Immature natural killer cell (primary cell): ENCODE measurements around the gene C1orf174. TPM values are rescaled to one million over a fixed set of nuclear protein-coding genes. Genes with fewer than 3 reads are reported as not detected.
A peak's percentile ranks its signal among the peaks of the same experiment; 100 is the strongest.

Experiments
- DNase-seq, 3 donors: peaks; one replicate each; pipeline ENCODE4 v3.0.0; 2022; ENCODE audit warnings: mixed read lengths in 1 of 3
- H3K27ac Mint-ChIP-seq, 6 donors: one replicate each; pipeline ENCODE4 v1.8.0; 2020; ENCODE audit warnings: mixed read lengths in 6 of 6, mild to moderate bottlenecking in 5 of 6, inconsistent platforms in 4 of 6, moderate library complexity in 3 of 6
- H3K27me3 Mint-ChIP-seq, 3 donors: one replicate each; pipeline ENCODE4 v1.8.0; 2020 to 2021; ENCODE audit warnings: low read depth in 3 of 3, mild to moderate bottlenecking in 3 of 3, mixed read lengths in 3 of 3, moderate library complexity in 3 of 3, inconsistent platforms in 1 of 3
- H3K36me3 Mint-ChIP-seq, 3 donors: one replicate each; pipeline ENCODE4 v1.8.0; 2020; ENCODE audit warnings: mixed read lengths in 3 of 3, inconsistent platforms in 2 of 3, mild to moderate bottlenecking in 2 of 3
- H3K4me1 Mint-ChIP-seq, 2 donors: one replicate each; pipeline ENCODE4 v1.8.0; 2020; ENCODE audit warnings: inconsistent platforms in 2 of 2, mild to moderate bottlenecking in 2 of 2, mixed read lengths in 2 of 2, moderate library complexity in 1 of 2
- H3K4me3 Mint-ChIP-seq, 5 donors: one replicate each; pipeline ENCODE4 v1.8.0; 2020; ENCODE audit warnings: mild to moderate bottlenecking in 5 of 5, mixed read lengths in 5 of 5, inconsistent platforms in 3 of 5, moderate library complexity in 3 of 5
- H3K9me3 Mint-ChIP-seq, 6 donors: one replicate each; pipeline ENCODE4 v1.8.0; 2020; ENCODE audit warnings: mild to moderate bottlenecking in 6 of 6, mixed read lengths in 6 of 6, inconsistent platforms in 4 of 6, moderate library complexity in 3 of 6
- polyA plus RNA-seq, 3 donors: library from polyadenylated mRNA; unstranded; fragments of 300-500 nt; fragmentation: Illumina TruSeq; gene quantifications; one replicate each; pipeline ENCODE4 v1.2.3, GENCODE V29; 2021

The C1orf174 gene
- polyA plus RNA-seq, 3 donors from 2014 or later: 27.1 to 54.2 (median 34.0) TPM

GRCh38 chr1:3879099-3879498 is 21.0 kb downstream of the C1orf174 start:
- no peak overlapping the region for H3K4me3 Mint-ChIP-seq
- peaks cover 2 to 16% (median 3%) of the 10 kb centered on the region in 3 donors for H3K27me3 Mint-ChIP-seq
- peaks cover 8 to 31% of the 10 kb centered on the region in 2 donors for H3K4me1 Mint-ChIP-seq
- peaks cover 29 to 34% (median 33%) of the 10 kb centered on the region in 3 donors for H3K36me3 Mint-ChIP-seq
- H3K27ac Mint-ChIP-seq: peak overlapping the region in 2 of 6 donors; percentile 42 to 96
- no peak for DNase-seq
- no peaks in the 10 kb centered on the region for H3K9me3 Mint-ChIP-seq

DNA sequence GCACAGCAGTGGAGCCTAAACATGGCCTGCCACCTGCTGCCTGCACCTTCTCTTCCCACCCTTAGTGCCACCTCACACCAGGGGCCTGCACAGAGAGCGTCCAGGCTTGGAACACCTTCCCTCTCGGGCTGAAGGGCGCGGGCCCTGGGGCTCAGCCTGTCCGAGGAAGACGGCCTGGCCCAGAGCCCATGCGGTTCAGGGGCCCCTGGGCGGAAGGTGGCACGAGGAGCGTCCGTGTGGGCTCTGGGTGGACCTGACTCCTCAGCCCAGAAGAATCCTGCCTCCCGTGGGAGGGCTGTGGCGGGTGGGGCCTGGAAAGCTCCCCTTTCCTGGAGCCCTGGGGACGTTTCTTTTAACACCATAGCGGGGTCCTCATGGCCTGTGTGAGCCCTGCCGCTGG is 23.4 kb downstream of the C1orf174 start:
- DNase-seq: no peak
- Mint-ChIP-seq H3K36me3 (peaks cover 29 to 36% (median 32%) of the 10 kb centered on the region in 3 donors), H3K27me3 (peaks cover 0 to 2% (median 0%) of the 10 kb centered on the region in 3 donors), H3K27ac (no peak overlapping the region), H3K4me3 (no peak overlapping the region), H3K4me1 (peaks cover 0 to 10% of the 10 kb centered on the region in 2 donors), H3K9me3 (no peaks in the 10 kb centered on the region)

DNA sequence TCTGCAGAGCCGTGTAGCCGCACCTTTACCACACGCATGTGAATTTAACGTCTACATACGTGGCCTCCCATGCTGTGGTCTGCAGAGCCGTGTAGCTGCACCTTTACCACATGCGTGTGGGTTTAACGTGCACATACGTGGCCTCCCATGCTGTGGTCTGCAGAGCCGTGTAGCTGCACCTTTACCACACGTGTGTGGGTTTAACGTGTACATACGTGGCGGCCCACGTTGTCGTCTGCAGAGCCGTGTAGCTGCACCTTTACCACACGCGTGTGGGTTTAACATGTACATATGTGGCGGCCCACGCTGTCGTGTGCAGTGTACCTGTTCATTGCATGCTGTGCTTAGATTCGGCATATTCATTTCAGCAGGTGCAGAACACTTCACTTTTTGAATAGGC is 25.3 kb downstream of the C1orf174 start:
- H3K27me3 Mint-ChIP-seq: no peaks in the 10 kb centered on the region
- H3K4me3 Mint-ChIP-seq: no peak overlapping the region
- no peaks in the 10 kb centered on the region for H3K9me3 Mint-ChIP-seq
- no peak overlapping the region for H3K27ac Mint-ChIP-seq
- peaks cover 31 to 36% (median 32%) of the 10 kb centered on the region in 3 donors for H3K36me3 Mint-ChIP-seq
- H3K4me1 Mint-ChIP-seq: no peaks in the 10 kb centered on the region
- DNase-seq: no peak

DNA sequence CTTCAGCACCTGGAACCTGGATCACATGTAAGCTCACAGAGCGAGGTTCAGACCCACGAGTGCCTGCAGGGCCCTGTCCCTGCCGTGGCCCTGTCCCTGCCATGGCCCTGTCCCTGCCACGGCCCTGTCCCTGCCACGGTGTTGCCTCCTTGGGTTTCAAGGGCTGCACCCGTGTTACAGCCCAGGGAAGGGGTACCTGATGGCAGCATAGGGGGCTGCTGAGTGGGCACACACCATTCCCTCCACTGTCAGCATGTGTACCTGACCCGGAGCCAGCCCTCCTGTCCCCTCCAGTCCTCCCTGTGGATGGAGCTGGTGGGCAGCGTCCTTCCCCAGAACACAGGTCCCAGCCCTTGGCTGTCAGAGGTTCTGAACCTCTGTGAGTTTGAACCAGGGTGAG is 27.5 kb downstream of the C1orf174 start:
- no peak for DNase-seq
- Mint-ChIP-seq H3K9me3 (no peaks in the 10 kb centered on the region), H3K36me3 (peaks cover 22 to 29% (median 24%) of the 10 kb centered on the region in 3 donors), H3K4me1 (no peaks in the 10 kb centered on the region), H3K27ac (no peak overlapping the region), H3K27me3 (no peaks in the 10 kb centered on the region), H3K4me3 (no peak overlapping the region)

GRCh38 chr1:3871451-3871805 is 28.6 kb downstream of the C1orf174 start:
- Mint-ChIP-seq H3K27ac (peak overlapping the region in 2 of 6 donors; percentile 26 to 40), H3K4me3 (no peak overlapping the region), H3K27me3 (peaks cover 0 to 2% (median 0%) of the 10 kb centered on the region in 3 donors), H3K4me1 (no peaks in the 10 kb centered on the region), H3K36me3 (peaks cover 22 to 33% (median 28%) of the 10 kb centered on the region in 3 donors), H3K9me3 (no peaks in the 10 kb centered on the region)
- DNase-seq: no peak

- Mint-ChIP-seq H3K36me3 (peaks cover 14 to 25% (median 22%) of the 10 kb centered on the region in 3 donors), H3K4me3 (no peak overlapping the region), H3K9me3 (no peaks in the 10 kb centered on the region), H3K27me3 (peaks cover 0 to 2% (median 0%) of the 10 kb centered on the region in 3 donors), H3K27ac (no peak overlapping the region), H3K4me1 (peaks cover 4 to 5% of the 10 kb centered on the region in 2 donors)
- no peak for DNase-seq
These were observed 30.2 kb downstream of the C1orf174 start for GRCh38 chr1:3869751-3870301.

DNA sequence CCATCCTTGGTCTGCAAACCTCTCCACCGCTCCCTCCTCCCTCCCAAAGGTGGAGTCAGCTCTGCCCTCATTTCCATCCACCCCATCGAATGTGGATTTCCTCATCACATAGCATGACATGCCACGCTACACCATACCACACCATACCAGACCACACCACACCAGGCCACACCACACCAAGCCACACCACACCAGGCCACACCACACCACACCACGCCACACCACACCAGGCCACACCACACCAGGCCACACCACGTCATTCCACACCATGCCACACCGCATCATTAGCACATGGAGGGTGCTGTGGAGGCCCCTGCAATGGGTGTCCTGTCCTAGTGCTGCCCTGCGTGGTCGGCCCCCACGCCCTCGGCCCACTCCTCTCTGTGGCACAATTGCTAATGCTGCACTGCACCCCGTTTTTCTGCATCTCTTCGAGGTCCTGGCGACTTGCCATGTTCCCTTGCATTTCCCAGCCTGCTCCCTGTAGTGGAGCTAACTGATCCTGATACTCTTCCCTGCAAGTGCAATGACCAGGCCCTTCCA is 31.5 kb downstream of the C1orf174 start:
- no peak overlapping the region for H3K4me3 Mint-ChIP-seq
- peaks cover 6 to 7% of the 10 kb centered on the region in 2 donors for H3K4me1 Mint-ChIP-seq
- H3K9me3 Mint-ChIP-seq: no peaks in the 10 kb centered on the region
- H3K27ac Mint-ChIP-seq: peak overlapping the region; percentile 41 to 75 (median 58)
- H3K36me3 Mint-ChIP-seq: peaks cover 10 to 22% (median 21%) of the 10 kb centered on the region in 3 donors
- no peak for DNase-seq
- peaks cover 0 to 2% (median 0%) of the 10 kb centered on the region in 3 donors for H3K27me3 Mint-ChIP-seq

DNA sequence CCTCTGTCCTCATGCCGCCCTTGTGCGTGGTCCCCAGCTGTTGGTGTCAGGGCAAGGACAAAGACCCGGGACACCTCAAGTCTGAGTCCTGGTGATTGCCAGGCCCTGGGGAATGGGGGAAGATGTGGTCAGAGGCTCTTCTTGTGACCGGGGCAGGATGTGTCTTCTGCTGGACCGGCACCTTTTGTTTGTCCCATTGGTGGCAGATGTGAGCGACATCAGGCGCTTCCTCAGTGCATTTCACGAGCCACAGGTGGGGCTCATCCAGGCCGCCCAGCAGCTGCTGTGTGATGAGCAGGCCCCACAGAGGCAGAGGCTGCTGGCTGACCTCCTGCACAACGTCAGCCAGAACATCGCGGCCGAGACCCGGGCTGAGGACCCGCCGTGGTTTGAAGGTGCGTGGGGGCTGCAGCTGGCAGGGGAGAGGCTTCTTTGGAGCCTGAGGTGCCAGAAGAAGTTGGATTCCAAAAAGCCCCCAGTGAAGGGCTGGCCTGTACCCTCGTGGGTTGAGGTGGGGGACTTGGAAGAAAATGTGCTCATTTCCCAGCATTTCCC is 34.4 kb downstream of the C1orf174 start:
- H3K27me3 Mint-ChIP-seq: peaks cover 0 to 2% (median 0%) of the 10 kb centered on the region in 3 donors
- no peak overlapping the region for H3K4me3 Mint-ChIP-seq
- no peaks in the 10 kb centered on the region for H3K9me3 Mint-ChIP-seq
- DNase-seq: no peak
- H3K4me1 Mint-ChIP-seq: peaks cover 6 to 7% of the 10 kb centered on the region in 2 donors
- peaks cover 10 to 18% (median 16%) of the 10 kb centered on the region in 3 donors for H3K36me3 Mint-ChIP-seq
- no peak overlapping the region for H3K27ac Mint-ChIP-seq

DNA sequence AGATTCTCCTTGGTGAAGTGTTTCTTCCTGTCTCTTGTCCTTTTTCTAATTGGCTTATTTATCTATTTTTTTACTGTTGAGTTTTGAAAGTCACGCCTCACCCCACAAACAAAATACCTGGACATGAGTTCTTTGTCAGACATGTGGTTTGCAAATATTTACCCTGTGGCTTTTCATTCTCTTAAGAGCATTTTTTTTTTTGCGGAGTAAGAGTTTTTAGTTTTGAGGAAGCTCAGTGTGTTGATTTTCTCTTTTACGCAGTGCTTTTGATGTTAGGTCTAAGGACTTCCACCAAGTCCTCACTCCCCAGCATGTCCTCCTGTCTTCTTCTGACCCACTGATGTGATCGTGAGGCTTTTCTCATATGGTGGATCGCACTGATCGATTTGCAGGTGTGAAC is 35.2 kb downstream of the C1orf174 start:
- Mint-ChIP-seq H3K4me3 (no peak overlapping the region), H3K4me1 (peaks cover 6 to 7% of the 10 kb centered on the region in 2 donors), H3K27ac (peak overlapping the region in 4 of 6 donors; percentile 6 to 50 (median 28)), H3K9me3 (no peaks in the 10 kb centered on the region), H3K36me3 (peaks cover 10 to 18% (median 16%) of the 10 kb centered on the region in 3 donors), H3K27me3 (peaks cover 0 to 2% (median 0%) of the 10 kb centered on the region in 3 donors)
- no peak for DNase-seq

DNA sequence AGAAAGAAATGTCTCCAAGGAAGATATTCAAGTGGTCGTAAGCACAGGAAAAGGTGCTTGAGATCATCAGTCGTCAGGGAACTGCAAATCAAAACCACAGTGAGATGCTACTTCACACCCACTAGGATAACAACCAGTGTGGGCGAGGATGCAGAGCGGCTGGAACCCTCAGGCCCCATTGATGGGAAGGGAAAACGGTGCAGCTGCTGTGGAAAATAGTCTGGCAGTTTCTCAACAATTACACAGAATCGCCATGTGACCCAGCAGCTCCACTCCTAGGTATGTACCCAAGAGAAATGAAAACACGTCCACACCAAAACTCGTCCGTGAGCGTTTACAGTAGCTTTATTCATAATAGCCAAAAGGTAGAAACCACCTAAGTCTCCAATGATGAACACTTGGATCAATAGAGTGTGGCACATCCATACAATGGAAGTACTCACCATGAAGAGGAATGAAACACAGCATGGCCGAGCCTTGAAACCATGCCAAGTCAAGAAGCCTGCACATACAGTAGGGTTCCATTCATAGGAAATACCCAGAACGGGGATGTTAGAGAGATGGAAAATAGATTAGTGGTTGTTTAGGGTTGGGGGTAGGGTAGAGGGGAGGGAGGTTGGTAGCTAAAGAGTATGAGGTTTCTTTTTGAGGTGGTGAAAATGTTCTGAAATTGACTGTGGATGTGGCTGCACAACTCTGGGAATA is 36.7 kb downstream of the C1orf174 start:
- Mint-ChIP-seq H3K27me3 (peaks cover 0 to 6% (median 0%) of the 10 kb centered on the region in 3 donors), H3K4me3 (no peak overlapping the region), H3K27ac (no peak overlapping the region), H3K9me3 (no peaks in the 10 kb centered on the region), H3K36me3 (peaks cover 4 to 12% (median 10%) of the 10 kb centered on the region in 3 donors), H3K4me1 (peaks cover 16 to 17% of the 10 kb centered on the region in 2 donors)
- no peak for DNase-seq

- Mint-ChIP-seq H3K4me1 (peaks cover 31 to 41% of the 10 kb centered on the region in 2 donors), H3K9me3 (no peaks in the 10 kb centered on the region), H3K27me3 (peaks cover 0 to 12% (median 0%) of the 10 kb centered on the region in 3 donors), H3K36me3 (no peaks in the 10 kb centered on the region), H3K27ac (peak overlapping the region; percentile 42 to 85 (median 71)), H3K4me3 (peak overlapping the region; percentile 68 to 96 (median 95))
- DNase-seq: peak in 2 of 3 donors; percentile 9 to 13
These were observed 41.7 kb downstream of the C1orf174 start for GRCh38 chr1:3858231-3858981.

DNA sequence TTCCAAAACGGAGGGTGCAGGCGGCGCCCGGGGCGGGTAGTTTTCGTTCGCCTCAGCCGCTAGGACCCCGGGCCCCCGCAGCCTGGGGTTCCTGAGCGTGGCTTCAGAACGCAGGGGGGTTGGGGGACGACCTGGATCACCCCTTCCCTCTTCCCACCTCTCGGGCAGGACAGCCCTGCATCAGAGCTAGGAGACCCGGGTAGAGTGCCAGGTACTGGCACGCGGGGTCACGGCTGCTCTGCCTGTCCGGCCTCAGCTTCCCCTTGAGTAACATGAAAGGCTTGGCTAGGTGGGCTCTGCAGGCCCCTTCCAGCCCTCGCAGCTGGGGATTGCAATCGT is 42.3 kb downstream of the C1orf174 start:
- H3K4me1 Mint-ChIP-seq: peaks cover 31 to 47% of the 10 kb centered on the region in 2 donors
- peak overlapping the region; percentile 68 to 96 (median 95) for H3K4me3 Mint-ChIP-seq
- H3K27ac Mint-ChIP-seq: peak overlapping the region in 5 of 6 donors; percentile 42 to 94 (median 67)

More for the DNA sequence above, 42.3 kb downstream of the C1orf174 start:
- Mint-ChIP-seq H3K9me3 (no peaks in the 10 kb centered on the region), H3K36me3 (no peaks in the 10 kb centered on the region), H3K27me3 (peaks cover 0 to 12% (median 0%) of the 10 kb centered on the region in 3 donors)
- DNase-seq: no peak
